GM18499 (cell line): ENCODE results near the gene PARD3.
"Not testable (repeated sequence)": the region's sequence is repeated elsewhere in the genome, so short reads cannot be mapped to it uniquely, and the experiment has no call there.

Experiments used
- ATAC-seq: cut with Tn5 transposase; IDR thresholded peaks from one replicate; pipeline ENCODE4 v1.9.1; 2021; ENCODE audit warnings: moderate number of reproducible peaks; ENCODE audit not compliant: insufficient read depth, unreplicated experiment

The PARD3 gene

DNA sequence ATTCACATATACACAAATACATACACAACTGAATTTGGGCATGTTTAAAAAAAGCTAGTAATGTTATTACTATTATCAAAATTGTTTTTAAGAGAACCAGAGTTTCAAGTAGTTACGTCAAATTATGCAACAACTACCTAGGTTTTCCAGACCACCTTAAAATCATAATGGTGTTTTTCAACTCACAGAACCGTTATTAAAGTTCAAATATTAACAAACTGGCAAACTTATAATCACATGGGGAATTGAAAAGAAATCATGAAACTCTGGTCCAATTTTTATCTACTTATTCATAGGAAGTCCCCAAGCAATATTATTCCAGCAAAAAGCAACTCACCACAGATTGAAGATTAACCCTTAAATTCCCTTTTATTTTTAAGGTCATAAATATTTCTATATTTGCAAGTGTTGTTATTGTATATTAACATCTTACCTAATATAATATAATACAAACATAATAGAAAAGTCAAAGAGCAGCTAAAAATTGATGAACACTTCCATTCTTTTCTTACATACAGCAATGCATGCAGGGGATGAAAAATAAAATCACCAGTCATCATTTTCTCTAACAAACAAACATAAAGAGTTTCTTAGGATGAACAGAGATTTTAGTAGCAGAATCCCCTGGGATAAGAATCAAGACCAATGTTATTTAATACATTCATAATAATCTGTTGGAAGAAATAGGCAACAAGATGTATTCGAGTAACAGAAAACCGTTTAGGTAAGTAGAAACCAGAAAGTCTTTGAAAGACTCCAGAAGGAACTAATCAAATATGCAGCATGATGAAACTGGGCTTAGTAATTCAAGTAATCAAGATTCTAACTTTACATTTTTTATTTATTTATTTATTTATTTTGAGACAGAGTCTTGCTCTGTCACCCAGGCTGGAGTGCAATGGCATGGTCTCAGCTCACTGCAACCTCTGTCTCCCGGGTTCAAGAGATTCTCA, 391.1 kb downstream of the PARD3 start:
- ATAC-seq, result no peak

- ATAC-seq, result no peak
Measured at GRCh38 chr10:34420795-34421194, 394.3 kb downstream of the PARD3 start.

GRCh38 chr10:34420273-34420672, 394.8 kb downstream of the PARD3 start:
- no peak for ATAC-seq

DNA sequence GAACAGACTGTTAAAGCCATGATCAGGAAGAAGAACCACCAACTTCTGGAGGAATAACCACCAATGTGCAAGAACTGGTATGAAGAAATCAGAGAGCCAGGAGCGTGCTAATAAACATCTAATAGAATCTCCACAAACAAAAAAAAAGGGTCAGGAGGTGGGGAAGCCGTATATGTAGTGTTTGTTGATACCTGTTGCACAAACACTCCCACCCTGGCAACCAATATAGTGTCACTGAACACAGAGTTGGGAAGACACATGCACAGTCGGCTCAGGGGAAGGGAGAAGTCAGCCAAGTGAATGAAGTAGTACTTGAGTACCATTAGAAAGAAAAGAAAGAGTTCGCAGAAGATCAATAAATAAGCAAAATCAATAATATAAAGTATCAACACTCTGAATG, 400.1 kb downstream of the PARD3 start:
- ATAC-seq, result no peak

DNA sequence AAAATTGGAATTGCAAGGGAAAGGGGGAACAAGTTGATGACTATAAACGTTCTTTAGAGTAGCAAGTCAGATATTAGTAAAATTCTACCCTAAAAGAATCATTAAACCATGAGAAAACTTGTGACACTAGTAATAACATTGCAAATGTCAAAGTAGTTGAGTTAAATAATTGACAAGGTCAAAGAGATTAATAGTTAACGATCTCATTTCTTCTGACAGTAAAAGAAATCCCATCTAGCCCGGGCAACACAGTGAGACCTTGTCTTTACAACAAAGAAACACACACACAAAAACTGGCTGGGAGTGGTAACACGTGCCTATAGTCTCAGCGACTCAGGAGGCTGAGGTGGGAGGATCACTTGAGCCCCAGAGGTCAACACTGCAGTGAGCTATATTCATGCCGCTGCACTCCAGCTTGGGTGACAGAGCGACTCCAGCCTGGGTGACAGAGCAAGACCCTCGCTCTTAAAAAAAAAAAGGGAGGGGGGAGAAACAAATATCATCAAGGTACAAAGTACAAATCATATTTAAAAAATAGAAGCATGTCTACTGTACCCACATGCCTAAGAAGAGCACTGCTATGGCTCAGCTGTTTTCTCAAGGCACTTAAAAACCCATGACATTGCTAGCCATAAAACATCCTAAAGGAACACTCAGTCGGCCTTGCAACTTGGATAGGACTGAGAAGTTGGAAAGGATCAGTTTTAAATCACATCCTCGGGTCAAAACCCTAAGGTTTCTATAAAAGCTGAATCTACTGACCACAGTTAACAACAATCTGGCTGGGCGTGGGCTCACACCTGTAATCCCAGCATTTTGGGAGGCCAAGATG, 401.1 kb downstream of the PARD3 start:
- ATAC-seq, result no peak

DNA sequence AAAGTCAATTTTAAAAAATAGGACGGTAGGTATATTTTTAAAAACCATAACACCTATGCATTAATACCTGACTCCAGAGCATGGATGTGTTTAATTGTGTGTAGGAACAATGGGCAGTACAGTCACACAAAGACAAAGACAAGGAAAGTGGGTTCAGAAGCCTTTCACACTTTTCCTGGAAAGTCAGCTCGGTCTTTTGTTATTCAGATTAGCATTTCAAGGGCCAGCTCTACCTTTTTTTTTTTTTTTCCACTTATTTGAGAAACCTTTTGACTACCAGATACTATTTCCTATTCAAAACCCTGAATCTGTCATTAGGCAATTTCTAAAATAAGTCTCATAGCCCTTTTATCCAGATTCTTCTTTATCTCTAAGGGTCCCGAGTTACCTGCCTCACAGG, 401.9 kb downstream of the PARD3 start:
- ATAC-seq, result no peak

DNA sequence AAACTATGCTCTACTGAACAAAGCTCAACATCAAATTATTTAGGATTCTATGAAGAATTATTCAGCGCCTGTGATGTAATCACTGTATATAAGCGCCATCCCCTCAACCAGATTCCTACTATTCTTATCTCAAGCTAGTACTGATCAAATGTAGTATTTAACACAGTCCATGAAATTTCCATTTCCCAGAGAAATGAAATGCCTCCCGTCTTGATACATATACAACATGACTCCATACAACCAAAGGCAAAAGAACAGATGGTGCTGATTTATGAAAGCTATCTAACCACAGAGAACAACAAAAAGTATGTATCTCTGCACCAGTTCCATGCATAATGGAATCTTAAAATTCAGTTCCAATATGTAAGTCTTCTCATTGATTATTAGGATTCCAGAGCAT, 406.1 kb downstream of the PARD3 start:
- no peak for ATAC-seq

- ATAC-seq, result no peak
Measured at GRCh38 chr10:34408381-34408780, 406.7 kb downstream of the PARD3 start.

DNA sequence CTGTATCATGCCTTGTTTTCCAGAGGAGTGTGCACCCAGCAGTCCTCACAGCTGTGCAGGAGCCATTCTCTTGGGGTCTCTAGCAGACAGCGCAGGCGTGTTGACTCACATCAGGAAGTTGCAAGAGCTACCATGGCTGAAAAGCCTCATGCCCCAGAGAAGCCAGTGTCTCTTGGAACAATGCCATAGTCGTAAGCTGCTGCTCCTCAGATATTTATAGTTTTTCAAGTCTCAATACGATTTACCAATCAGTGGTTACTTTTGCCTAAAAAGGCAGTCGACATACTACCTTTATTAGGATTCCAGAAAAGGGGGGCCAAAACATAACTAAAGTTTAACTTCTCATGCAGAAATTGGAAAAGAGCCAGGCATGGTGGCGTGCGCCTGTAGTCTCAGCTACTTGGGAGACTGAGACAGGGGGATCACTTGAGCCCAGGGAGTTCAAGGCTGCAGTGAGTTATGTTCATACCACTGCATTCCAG, 407.7 kb downstream of the PARD3 start:
- ATAC-seq, result no peak

GRCh38 chr10:34406463-34407323, 408.4 kb downstream of the PARD3 start:
- no peak for ATAC-seq

DNA sequence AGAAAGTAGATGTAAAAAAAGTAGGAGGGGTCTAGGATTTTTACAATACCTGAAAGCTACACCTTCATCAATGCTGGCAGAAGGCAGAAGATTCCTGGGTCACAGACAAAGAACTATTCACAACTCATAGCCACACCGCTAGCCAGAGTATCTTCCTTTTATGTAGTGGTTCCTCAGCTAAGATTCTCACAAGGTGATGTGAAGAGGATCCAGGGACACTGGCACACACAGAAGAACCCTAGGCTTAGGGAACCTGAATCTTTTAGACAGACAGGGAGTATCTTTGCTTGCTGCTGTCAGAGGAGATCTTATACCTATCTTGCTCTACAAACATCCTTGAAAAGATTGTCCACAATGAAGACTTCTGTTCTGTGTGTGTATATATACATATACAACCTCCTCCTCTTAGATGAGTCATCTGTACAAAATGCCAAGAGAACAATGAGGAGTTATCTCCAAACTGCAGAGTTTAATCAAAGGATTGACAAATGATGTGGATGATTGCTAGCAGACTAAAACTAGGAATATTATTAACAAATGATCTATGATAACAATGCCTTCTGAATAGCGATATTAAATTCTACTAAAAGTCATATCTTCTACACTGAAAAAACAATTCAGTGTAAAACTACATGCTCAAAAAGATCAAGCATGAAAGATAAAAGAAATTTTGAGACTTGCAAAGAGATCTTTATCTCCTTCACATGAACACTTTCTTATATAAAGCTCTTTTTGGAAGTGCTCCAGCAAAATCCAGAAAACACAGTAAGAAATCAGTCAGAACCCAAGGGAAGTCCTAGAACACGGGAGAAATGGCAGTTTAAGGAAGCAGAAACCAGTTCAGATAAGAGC, 409.3 kb downstream of the PARD3 start:
- no peak for ATAC-seq

- no peak for ATAC-seq
Measured at GRCh38 chr10:34403512-34403911, 411.6 kb downstream of the PARD3 start.

- no peak for ATAC-seq
Measured at GRCh38 chr10:34400075-34400474, 415.0 kb downstream of the PARD3 start.

- ATAC-seq, result no peak
Measured at GRCh38 chr10:34399013-34399412, 416.1 kb downstream of the PARD3 start.

- ATAC-seq, result no peak
Measured at GRCh38 chr10:34397324-34397723, 417.8 kb downstream of the PARD3 start.

DNA sequence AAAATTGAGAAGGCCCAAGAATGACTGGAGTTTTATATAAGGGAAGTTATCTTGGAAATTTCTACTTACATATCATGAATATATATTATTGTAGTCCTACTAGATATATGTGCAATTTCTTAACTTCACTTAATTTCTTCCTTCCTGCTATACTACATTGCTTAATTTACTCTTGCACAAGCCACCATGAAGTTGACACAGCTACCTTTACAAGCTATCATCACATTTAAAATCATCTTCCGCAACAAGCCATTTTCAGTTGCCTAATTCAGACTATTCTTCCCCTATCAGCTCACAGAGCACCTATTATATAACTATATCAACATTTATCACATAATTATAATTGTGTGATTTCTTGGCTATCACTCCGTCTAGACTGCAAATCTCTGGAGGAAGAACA, 418.4 kb downstream of the PARD3 start:
- ATAC-seq, result no peak

GRCh38 chr10:34392641-34393170, 422.4 kb downstream of the PARD3 start:
- no peak for ATAC-seq

DNA sequence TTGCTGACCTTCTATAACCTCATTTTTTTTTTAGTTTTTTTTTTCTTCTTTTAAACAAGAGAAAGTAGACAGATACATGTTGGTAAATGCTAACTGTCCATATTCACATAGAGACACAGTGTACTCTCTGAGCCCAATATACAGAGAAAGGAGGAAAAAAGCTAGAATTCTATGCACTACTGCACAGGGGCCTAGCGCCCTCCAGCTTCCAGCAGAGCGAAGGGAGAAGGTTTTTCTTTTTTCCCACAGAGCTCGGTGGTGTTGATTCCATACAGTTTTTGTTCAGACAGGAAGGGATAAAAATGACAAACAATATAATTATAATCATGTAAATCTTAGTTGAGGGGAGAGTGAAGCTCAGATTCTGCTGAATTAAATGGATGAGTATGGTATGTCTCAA, 423.9 kb downstream of the PARD3 start:
- ATAC-seq, result not testable (repeated sequence)

- no peak for ATAC-seq
Measured at GRCh38 chr10:34389801-34390200, 425.3 kb downstream of the PARD3 start.
